Neuronal stem cell (in vitro differentiated cells): Measurements from ENCODE around the gene ZNF385C.
A peak's percentile ranks its signal among the peaks of the same experiment; 100 is the strongest.

Experiments used
- DNase-seq: peaks from one replicate; pipeline ENCODE4 v3.0.0-alpha.2; 2013; ENCODE audit warnings: low spot score
- H2AFZ ChIP-seq: one replicate; pipeline ENCODE4 v1.6.1; 2013; ENCODE audit warnings: mild to moderate bottlenecking, low read length, inconsistent platforms
- H2AK5ac ChIP-seq: 2 replicates; pipeline ENCODE4 v1.6.1; 2013; ENCODE audit warnings: low read depth, mild to moderate bottlenecking, inconsistent platforms, low read length, moderate library complexity, mixed read lengths
- H2BK120ac ChIP-seq: 2 replicates; pipeline ENCODE4 v1.6.1; 2013; ENCODE audit warnings: low read depth, mild to moderate bottlenecking, inconsistent platforms, low read length, moderate library complexity, mixed read lengths
- H2BK12ac ChIP-seq: one replicate; pipeline ENCODE4 v1.6.1; 2013; ENCODE audit warnings: low read length, inconsistent platforms
- H2BK15ac ChIP-seq: 2 replicates; pipeline ENCODE4 v1.6.1; 2013; ENCODE audit warnings: mild to moderate bottlenecking, low read length, inconsistent platforms, mixed read lengths
- H2BK5ac ChIP-seq: one replicate; pipeline ENCODE4 v1.6.1; 2013; ENCODE audit warnings: inconsistent platforms, mild to moderate bottlenecking, low read length, moderate library complexity
- H3K14ac ChIP-seq: one replicate; pipeline ENCODE4 v1.6.1; 2013; ENCODE audit warnings: low read length, inconsistent platforms
- H3K18ac ChIP-seq: 2 replicates; pipeline ENCODE4 v1.6.1; 2013; ENCODE audit warnings: low read length, inconsistent platforms
- H3K23ac ChIP-seq: 2 replicates; pipeline ENCODE4 v1.6.1; 2013; ENCODE audit warnings: low read depth, mild to moderate bottlenecking, mixed read lengths, low read length, inconsistent platforms; ENCODE audit not compliant: poor library complexity
- H3K27ac ChIP-seq: replicated peaks from 3 replicates; pipeline ENCODE4 v1.5.1; 2013; ENCODE audit warnings: low read length, inconsistent platforms
- H3K27me3 ChIP-seq, 3 experiments: 2 replicates each; pipeline ENCODE4 v1.6.1; 2013; ENCODE audit warnings: low read length in 3 of 3, mild to moderate bottlenecking in 2 of 3, inconsistent platforms in 1 of 3, low read depth in 1 of 3, mixed read lengths in 1 of 3, moderate library complexity in 1 of 3; ENCODE audit not compliant: control insufficient read depth in 3 of 3, insufficient read depth in 3 of 3
- H3K36me3 ChIP-seq, 2 donors: replicated peaks in 1 of 2; 2 replicates each; pipeline ENCODE4 v1.6.1; 2013; ENCODE audit warnings: low read length in 2 of 2; ENCODE audit not compliant: control insufficient read depth in 2 of 2, insufficient read depth in 2 of 2
- H3K4ac ChIP-seq: 2 replicates; pipeline ENCODE4 v1.6.1; 2013; ENCODE audit warnings: inconsistent platforms, mild to moderate bottlenecking, low read length, moderate library complexity
- H3K4me1 ChIP-seq, 2 donors: 1 replicate in 1 of 2; 2 replicates in 1 of 2; pipeline ENCODE4 v1.6.1; 2013; ENCODE audit warnings: low read length in 2 of 2, low read depth in 1 of 2; ENCODE audit not compliant: control insufficient read depth in 2 of 2, insufficient read depth in 1 of 2
- H3K4me2 ChIP-seq: one replicate; pipeline ENCODE4 v1.6.1; 2013; ENCODE audit warnings: mild to moderate bottlenecking, low read length, inconsistent platforms; ENCODE audit not compliant: insufficient read depth, poor library complexity, severe bottlenecking
- H3K4me3 ChIP-seq, 2 donors: 2 replicates each; pipeline ENCODE4 v1.5.1; 2013; ENCODE audit warnings: low read length in 2 of 2, mild to moderate bottlenecking in 2 of 2, inconsistent platforms in 1 of 2, moderate library complexity in 1 of 2
- H3K79me1 ChIP-seq: one replicate; pipeline ENCODE4 v1.6.1; 2013; ENCODE audit warnings: low read depth, mild to moderate bottlenecking, inconsistent platforms, low read length, moderate library complexity
- H3K9ac ChIP-seq: one replicate; pipeline ENCODE4 v1.6.1; 2013; ENCODE audit warnings: mild to moderate bottlenecking, low read depth, low read length, inconsistent platforms; ENCODE audit not compliant: poor library complexity
- H3K9me3 ChIP-seq, 2 donors: replicated peaks in 1 of 2; 2 replicates each; pipeline versions ENCODE3 to v1.6.1; 2013; ENCODE audit warnings: low read length in 2 of 2, mild to moderate bottlenecking in 2 of 2, inconsistent platforms in 1 of 2, low read depth in 1 of 2, mixed read lengths in 1 of 2, moderate library complexity in 1 of 2; ENCODE audit not compliant: control insufficient read depth in 2 of 2, insufficient read depth in 1 of 2
- H4K8ac ChIP-seq: one replicate; pipeline ENCODE4 v1.6.1; 2013; ENCODE audit warnings: low read depth, mild to moderate bottlenecking, inconsistent platforms, low read length, moderate library complexity
- H4K91ac ChIP-seq: one replicate; pipeline ENCODE4 v1.6.1; 2013; ENCODE audit warnings: low read length, low read depth, mild to moderate bottlenecking, inconsistent platforms; ENCODE audit not compliant: poor library complexity
- WGBS, 2 donors: extraction: QIAGEN DNeasy Blood & Tissue Kit; methylation state at CpG; one replicate each; pipeline ENCODE4 v1.1.7; 2013; ENCODE audit warnings: missing lambda C conversion rate in 2 of 2, mixed read lengths in 1 of 2; ENCODE audit not compliant: insufficient read length in 2 of 2, insufficient replicate concordance in 1 of 2; ENCODE audit errors: extremely low coverage in 2 of 2; 5-methylcytosine and 5-hydroxymethylcytosine counted together

The ZNF385C gene

DNA sequence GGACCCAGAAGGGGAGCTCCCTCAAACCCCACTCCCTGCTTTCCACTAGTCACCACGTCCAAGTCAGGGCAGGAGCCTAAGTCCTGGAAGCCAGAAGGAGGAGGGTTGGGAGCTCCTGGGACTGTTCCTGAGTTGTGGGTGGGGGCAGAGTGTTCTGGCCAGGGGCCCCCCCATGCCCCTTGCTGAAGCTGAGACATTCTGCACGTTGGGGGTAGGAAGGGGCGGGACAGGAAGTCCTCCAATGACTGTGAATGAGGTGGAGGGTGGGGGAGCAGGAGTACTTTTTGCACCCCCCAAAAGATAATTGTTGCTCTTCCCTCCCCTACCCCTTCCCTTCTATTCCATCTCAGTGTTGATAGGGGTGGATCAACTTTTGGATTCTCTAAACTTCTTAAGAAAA is 26.5 kb downstream of the ZNF385C start:
- Histone ChIP-seq H3K4me3 (no peak overlapping the region), H3K36me3 (no peaks in the 10 kb centered on the region), H2BK15ac (peak overlapping the region; percentile 0), H2BK12ac (no peak overlapping the region), H3K9me3 (no peaks in the 10 kb centered on the region), H3K4me2 (peak overlapping the region; percentile 84), H2BK120ac (no peak overlapping the region), H2AFZ (peak overlapping the region; percentile 87), H2AK5ac (peak overlapping the region; percentile 83), H4K91ac (no peak overlapping the region), H3K14ac (no peak overlapping the region), H3K4ac (no peak overlapping the region), H3K4me1 (peaks cover 0 to 6% of the 10 kb centered on the region in 2 donors), H3K27ac (no peak overlapping the region), H3K9ac (no peak overlapping the region), H4K8ac (no peak overlapping the region), H3K27me3 (peaks cover 0 to 74% (median 28%) of the 10 kb centered on the region in 3 experiments), H3K79me1 (no peaks in the 10 kb centered on the region), H3K23ac (no peak overlapping the region), H3K18ac (peak overlapping the region; percentile 72), H2BK5ac (no peak overlapping the region)
- DNase-seq = no peak
- WGBS, 2 donors = no CpG with 5 or more reads among the region's 3 CpGs

- Histone ChIP-seq H3K27ac (no peak overlapping the region), H3K18ac (no peak overlapping the region), H2BK5ac (no peak overlapping the region), H3K14ac (no peak overlapping the region), H3K4ac (no peak overlapping the region), H2BK12ac (no peak overlapping the region), H3K79me1 (no peaks in the 10 kb centered on the region), H3K4me1 (peaks cover 2 to 8% of the 10 kb centered on the region in 2 donors), H3K9me3 (no peaks in the 10 kb centered on the region), H4K91ac (no peak overlapping the region), H2BK15ac (no peak overlapping the region), H2BK120ac (no peak overlapping the region), H3K4me2 (no peak overlapping the region), H2AK5ac (no peak overlapping the region), H3K36me3 (no peaks in the 10 kb centered on the region), H3K23ac (no peak overlapping the region), H4K8ac (no peak overlapping the region), H2AFZ (no peak overlapping the region), H3K9ac (no peak overlapping the region), H3K27me3 (peaks cover 0 to 62% (median 27%) of the 10 kb centered on the region in 3 experiments), H3K4me3 (no peak overlapping the region)
- no CpG with 5 or more reads among the region's 3 CpGs for WGBS, 2 donors
- no peak for DNase-seq
Observed at GRCh38 chr17:42068979-42069378, 29.3 kb downstream of the ZNF385C start.

- peaks cover 5 to 15% of the 10 kb centered on the region in 2 donors for H3K4me1 ChIP-seq
- H4K8ac ChIP-seq = no peak overlapping the region
- no peak overlapping the region for H3K4me2 ChIP-seq
- no peaks in the 10 kb centered on the region for H3K36me3 ChIP-seq
- H3K27me3 ChIP-seq = peaks cover 0 to 47% (median 15%) of the 10 kb centered on the region in 3 experiments
- H3K4ac ChIP-seq = no peak overlapping the region
- peak; percentile 63 for DNase-seq
- H3K23ac ChIP-seq = peak overlapping the region; percentile 34
- H3K79me1 ChIP-seq = no peaks in the 10 kb centered on the region
- no CpG with 5 or more reads among the region's 12 CpGs for WGBS, 2 donors
- H2BK5ac ChIP-seq = no peak overlapping the region
- no peak overlapping the region for H4K91ac ChIP-seq
- H2BK12ac ChIP-seq = peak overlapping the region; percentile 69
- no peak overlapping the region for H2AFZ ChIP-seq
- no peak overlapping the region for H2BK120ac ChIP-seq
- H3K9me3 ChIP-seq = no peaks in the 10 kb centered on the region
- H3K18ac ChIP-seq = no peak overlapping the region
- no peak overlapping the region for H2AK5ac ChIP-seq
- H3K4me3 ChIP-seq = no peak overlapping the region
- H2BK15ac ChIP-seq = no peak overlapping the region
- H3K9ac ChIP-seq = peak overlapping the region; percentile 70
- no peak overlapping the region for H3K14ac ChIP-seq
- H3K27ac ChIP-seq = no peak overlapping the region
Observed at GRCh38 chr17:42067371-42068091, 30.7 kb downstream of the ZNF385C start.

DNA sequence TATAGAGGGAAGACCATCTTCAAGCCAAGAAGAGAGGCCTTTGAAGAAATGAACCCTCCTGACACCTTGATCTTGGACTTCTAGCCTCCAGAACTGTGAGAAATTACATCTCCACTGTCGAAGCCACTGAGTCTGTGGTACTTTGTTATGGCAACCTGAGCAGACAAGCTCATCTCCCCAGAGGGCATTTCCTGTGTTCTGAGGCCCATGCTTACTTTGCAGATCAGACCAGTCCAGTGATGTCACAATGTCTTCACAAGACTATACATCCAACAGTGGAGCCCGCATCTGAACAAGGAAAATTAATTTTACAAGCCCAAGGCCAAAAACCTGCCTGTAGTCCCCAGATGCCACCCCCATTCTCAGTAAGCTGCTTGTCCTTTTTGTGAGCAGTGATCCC is 33.1 kb downstream of the ZNF385C start:
- Histone ChIP-seq H3K4me2 (no peak overlapping the region), H2BK5ac (no peak overlapping the region), H2BK120ac (no peak overlapping the region), H4K91ac (no peak overlapping the region), H3K4me1 (peaks cover 5 to 9% of the 10 kb centered on the region in 2 donors), H3K4me3 (no peak overlapping the region), H3K36me3 (no peaks in the 10 kb centered on the region), H2AK5ac (no peak overlapping the region), H3K14ac (no peak overlapping the region), H3K27me3 (peaks cover 0 to 24% (median 0%) of the 10 kb centered on the region in 3 experiments), H3K27ac (no peak overlapping the region), H3K79me1 (no peaks in the 10 kb centered on the region), H3K18ac (no peak overlapping the region), H4K8ac (no peak overlapping the region), H3K23ac (no peak overlapping the region), H2BK12ac (no peak overlapping the region), H3K9me3 (no peaks in the 10 kb centered on the region), H3K9ac (no peak overlapping the region), H2BK15ac (no peak overlapping the region), H2AFZ (no peak overlapping the region), H3K4ac (no peak overlapping the region)
- WGBS, 2 donors = no CpG with 5 or more reads among the region's 2 CpGs
- no peak for DNase-seq
